ENCODE measurements around the gene SMPD3.

- TF ChIP-seq, protein P1, sequence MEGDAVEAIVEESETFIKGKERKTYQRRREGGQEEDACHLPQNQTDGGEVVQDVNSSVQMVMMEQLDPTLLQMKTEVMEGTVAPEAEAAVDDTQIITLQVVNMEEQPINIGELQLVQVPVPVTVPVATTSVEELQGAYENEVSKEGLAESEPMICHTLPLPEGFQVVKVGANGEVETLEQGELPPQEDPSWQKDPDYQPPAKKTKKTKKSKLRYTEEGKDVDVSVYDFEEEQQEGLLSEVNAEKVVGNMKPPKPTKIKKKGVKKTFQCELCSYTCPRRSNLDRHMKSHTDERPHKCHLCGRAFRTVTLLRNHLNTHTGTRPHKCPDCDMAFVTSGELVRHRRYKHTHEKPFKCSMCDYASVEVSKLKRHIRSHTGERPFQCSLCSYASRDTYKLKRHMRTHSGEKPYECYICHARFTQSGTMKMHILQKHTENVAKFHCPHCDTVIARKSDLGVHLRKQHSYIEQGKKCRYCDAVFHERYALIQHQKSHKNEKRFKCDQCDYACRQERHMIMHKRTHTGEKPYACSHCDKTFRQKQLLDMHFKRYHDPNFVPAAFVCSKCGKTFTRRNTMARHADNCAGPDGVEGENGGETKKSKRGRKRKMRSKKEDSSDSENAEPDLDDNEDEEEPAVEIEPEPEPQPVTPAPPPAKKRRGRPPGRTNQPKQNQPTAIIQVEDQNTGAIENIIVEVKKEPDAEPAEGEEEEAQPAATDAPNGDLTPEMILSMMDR (IDR thresholded peaks at IDR 0.05 in 8 of 11, conservative IDR thresholded peaks at IDR 0.05 in 3 of 11) = no peak
- TF ChIP-seq POLR2A (IDR thresholded peaks at IDR 0.05) = no peak
Measured at GRCh38 chr16:68367440-68367839, 80.9 kb downstream of the SMPD3 start.

All from spleen (tissue), 7 donors.